Cortex of kidney (tissue), 1 donor: ENCODE data around the gene NCAPG2.
"Not testable (repeated sequence)": the region's sequence is repeated elsewhere in the genome, so short reads cannot be mapped to it uniquely, and the experiment has no call there.

ENCODE experiments used
- DNase-seq: peaks from one replicate; lab custom pipeline; 2025; lab: John Stamatoyannopoulos, UW

Gene NCAPG2

DNA sequence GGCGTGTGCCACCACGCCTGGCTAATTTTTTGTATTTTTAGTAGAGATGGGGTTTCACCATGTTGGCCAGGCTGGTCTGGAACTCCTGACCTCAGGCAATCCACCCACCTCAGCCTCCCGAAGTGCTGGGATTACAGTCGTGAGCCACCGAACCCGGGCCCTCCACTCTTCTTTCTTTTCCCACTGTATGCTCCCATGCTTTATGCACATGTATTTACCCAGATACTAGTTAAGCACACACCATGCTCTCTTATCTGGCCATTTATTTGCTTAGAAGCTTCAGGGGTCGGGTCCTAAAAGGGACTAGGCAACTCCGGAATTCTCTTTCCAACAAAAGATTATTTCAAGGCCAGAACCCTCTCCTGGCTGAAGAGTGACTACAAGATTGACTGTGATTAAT is 78.3 kb downstream of the NCAPG2 start:
- not testable (repeated sequence) for DNase-seq

- no peak for DNase-seq
Measured at GRCh38 chr7:158623241-158623640, 81.4 kb downstream of the NCAPG2 start.

GRCh38 chr7:158620839-158621441 is 83.7 kb downstream of the NCAPG2 start:
- no peak for DNase-seq

DNA sequence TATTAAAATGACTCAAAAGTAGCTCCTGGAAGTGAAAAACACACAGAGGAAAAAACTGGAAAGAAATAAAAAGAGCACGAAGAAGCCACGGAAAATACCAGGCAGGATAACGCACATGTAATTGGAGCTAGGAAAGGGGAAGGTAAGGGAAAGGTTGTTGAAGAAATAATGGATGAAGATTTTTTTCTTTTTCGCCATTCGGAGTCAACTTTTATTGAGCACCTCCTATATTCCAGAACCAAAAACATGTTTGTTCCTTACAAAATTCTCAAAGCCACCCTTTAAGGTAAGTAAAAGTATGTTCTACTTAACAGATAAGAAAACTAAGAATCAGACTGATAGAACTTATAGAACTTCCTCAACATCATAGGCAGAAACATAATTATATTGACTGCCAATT is 84.2 kb downstream of the NCAPG2 start:
- no peak for DNase-seq

DNA sequence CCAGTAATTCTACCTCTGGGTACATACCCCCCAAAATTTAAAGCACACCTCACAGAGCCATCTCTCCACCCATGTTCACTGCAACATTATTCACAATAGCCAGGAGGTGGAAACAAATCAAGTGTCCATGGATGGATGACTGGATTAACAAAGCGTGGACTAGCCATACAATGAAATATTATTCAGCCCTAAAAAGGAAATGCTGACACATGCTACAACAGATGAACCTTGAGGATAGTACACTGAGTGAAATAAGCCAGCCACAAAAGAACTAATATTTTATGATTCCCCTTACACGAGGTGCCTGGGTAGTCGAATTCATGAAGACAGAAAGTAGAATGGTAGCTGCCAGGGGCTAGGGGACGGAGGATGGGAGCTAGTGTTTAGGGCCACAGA is 85.9 kb downstream of the NCAPG2 start:
- no peak for DNase-seq

- no peak for DNase-seq
Measured at GRCh38 chr7:158617737-158618128, 86.9 kb downstream of the NCAPG2 start.

DNA sequence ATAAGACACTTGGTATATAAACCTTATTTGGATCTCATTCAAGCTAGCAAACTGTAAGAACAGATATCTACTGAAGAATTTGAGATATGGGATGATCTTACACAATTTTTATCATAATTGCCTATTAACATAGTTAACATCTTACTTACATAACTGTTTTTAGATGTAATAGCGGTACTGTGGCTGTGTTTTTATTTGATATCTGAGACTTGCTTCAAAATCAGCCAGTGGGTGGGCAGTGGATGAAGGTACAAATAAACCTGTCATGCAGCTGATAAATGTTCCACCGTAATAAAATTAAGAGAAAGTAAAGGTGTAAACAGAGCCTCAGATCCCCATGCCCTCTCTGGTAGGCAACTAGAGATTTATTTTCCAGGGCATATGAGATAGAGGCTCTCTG is 88.6 kb downstream of the NCAPG2 start:
- DNase-seq = no peak

GRCh38 chr7:158614700-158615099 is 89.9 kb downstream of the NCAPG2 start:
- DNase-seq = no peak

GRCh38 chr7:158613481-158613880 is 91.1 kb downstream of the NCAPG2 start:
- no peak for DNase-seq

GRCh38 chr7:158612546-158612945 is 92.1 kb downstream of the NCAPG2 start:
- no peak for DNase-seq

- no peak for DNase-seq
Measured at GRCh38 chr7:158611541-158611940, 93.1 kb downstream of the NCAPG2 start.

DNA sequence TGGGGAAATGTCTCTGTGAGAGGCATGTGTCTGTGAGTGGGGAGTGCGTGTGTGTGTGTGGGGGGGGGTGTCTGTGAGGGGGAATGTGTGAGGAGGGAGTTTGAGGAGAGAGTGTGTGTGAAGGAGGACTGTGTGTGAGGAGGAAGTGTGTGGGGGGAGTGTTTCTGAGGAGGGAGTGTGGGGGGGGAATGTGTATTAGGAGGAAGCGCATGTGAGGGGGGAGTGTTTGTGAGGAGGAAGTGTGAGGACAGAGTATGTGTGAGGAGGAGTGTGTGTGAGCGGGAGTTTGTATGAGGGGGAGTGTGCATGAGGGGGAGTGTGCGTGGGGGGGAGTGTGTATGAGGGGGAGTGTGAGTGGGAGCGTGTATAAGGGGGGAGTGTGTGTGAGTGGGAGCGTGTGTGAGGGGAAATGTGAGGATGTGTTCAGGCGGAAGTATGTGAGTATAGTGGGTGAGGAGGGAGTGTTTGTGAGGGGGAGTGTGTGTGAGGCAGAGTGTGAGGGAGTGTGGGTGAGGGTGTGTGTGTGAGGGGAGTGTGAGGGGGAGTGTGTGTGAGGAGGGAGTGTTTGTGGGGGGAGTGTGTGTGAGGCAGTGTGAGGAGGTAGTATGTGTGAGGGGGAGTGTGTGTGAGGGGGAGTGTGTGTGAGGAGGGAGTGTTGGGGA is 95.2 kb downstream of the NCAPG2 start:
- DNase-seq = no peak

DNA sequence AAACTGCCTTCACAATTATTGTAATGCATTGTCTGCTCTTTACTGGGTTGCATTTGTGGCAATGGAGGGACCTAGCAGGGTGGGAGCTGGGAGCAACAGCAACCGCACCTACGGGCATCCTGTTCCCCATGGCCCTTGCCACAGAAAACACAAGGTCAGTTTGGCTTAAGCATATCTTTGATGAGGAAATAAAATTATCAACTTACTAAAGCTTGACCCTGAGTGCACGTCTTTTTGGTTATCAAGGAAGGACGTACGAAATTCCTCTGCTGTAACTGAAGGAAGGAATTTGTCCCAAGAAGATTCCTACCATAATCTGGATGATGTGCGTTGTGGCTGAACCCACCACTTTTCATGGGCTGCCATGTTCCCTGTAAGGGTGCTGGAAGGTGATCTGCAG is 97.0 kb downstream of the NCAPG2 start:
- no peak for DNase-seq

GRCh38 chr7:158606671-158607424 is 97.8 kb downstream of the NCAPG2 start:
- no peak for DNase-seq

DNA sequence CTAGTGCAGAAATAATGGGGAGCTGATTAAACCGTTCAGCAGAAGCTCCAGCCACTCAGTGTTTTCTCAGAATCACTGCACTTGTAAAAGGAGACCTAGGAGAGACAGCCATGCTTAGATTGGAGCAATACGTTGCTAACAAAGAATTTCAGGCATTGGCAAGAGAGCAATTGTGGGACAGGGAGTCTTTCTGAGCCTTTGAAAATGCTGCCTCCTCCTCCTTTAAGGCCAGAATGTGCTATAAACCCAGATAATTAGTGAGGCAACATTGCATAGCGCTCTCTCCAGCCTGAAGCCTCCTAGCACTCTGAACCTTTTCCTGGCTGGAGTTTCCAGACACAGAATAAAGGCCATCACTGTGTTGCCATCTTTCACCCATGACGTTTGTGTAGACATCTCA is 98.5 kb downstream of the NCAPG2 start:
- no peak for DNase-seq

GRCh38 chr7:158603773-158604755 is 100.5 kb downstream of the NCAPG2 start:
- no peak for DNase-seq

DNA sequence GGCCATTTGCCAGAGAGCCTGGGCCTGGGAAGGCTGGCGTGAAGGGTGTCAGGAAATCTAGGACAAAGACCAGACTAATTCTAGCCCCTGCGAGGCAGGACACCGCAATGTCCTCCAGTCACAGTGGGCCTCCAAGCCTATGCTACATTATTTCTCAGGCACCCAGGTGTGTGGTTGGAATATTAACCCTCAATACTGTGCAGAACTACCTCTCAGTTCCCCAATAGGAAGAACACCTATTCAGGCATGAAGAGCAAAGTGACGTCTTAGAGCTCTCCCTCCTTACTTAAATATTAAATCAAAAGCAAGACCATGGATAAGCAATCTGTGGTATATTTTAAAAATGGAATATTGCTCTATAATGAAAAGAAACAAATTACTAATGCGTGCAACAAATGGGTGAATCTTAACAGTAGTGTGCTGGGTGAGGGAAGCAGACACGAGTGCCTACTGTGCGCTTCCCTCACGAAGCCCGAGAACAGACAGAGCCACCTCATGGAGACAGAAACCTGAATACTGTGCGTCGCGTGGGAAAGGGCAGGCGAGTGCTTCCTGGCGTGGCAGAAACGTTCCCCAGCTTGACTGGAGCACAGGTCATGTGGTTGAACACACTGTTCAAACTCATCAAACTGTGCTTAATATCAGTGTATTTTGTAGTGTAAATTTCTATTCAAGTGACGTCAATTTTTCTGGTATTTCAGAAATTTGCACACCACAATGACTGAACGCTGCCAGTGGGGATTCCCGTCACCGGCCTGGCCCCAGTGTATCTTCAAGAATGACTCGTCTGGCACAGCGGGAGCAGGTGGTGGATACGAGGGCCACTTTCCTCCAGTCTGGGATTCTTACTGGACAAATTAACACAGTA is 101.5 kb downstream of the NCAPG2 start:
- DNase-seq = no peak

DNA sequence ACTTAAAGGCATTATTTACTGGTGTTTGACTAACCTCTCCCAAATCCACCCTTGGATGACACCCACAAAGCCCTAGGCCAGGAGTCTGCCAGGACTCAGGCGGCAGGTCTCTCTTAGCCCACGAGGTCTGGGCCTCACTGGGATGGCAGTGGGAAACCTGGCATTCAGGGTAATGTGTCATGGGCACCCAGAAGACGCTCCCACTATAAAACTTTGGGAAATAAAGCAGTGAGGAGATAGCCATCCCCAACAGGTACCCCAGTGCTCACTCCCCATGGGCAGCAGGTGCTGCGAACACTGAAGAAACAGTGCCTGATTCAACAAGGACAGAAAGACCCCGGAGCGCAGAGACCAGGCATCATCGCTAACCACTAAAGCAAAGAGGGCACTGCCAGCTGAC is 102.6 kb downstream of the NCAPG2 start:
- no peak for DNase-seq

- DNase-seq = no peak
Measured at GRCh38 chr7:158601090-158601489, 103.5 kb downstream of the NCAPG2 start.

DNA sequence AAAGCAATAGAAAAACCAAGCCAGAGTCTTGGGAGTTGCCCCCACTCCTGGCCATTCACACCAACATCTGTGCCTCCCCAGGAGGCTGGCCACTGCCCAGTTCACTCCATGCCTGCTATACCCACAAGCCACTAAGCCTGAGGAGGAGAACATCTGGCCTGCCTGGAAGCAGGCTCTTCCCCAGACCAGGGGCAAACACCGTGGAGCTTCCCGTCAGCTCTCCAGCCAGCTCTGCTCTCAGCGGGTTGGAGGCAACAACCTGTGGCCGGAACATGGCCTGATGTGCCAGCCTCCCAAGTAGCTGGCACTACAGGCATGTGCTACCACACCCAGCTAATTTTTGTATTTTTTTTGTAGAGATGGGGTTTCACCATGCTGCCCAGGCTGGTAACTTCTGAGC is 107.9 kb downstream of the NCAPG2 start:
- DNase-seq = no peak

- DNase-seq = no peak
Measured at GRCh38 chr7:158596309-158596708, 108.3 kb downstream of the NCAPG2 start.
